GM21447 (cell line): ENCODE measurements around the gene HOXB2.

Source experiments
- ATAC-seq: cut with Tn5 transposase; IDR thresholded peaks from one replicate; pipeline ENCODE4 v1.9.1; 2021; ENCODE audit not compliant: unreplicated experiment

Gene HOXB2

DNA sequence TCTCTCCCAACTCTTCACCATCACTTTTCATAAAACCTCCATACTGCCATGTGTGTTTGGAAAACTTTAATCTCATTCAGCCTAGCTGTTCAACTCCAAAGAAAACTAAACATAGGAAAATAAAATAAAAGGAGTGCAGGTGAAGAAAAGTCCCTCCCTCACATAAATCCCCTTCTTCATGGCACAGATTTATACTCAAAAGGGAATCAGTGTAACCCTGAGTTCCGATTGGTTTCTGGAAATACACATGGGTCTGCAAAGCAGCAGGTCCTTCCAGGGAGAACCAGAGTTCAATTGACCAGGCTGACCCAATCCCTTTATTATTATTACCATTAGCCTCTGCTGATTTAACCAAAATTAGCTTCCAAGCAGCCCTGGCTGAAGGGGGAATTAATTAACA is 8.9 kb upstream of the HOXB2 start:
- no peak for ATAC-seq

- no peak for ATAC-seq
Observed at GRCh38 chr17:48553190-48553547, 8.3 kb upstream of the HOXB2 start.

- ATAC-seq = no peak
Observed at GRCh38 chr17:48552466-48553189, 7.7 kb upstream of the HOXB2 start.

DNA sequence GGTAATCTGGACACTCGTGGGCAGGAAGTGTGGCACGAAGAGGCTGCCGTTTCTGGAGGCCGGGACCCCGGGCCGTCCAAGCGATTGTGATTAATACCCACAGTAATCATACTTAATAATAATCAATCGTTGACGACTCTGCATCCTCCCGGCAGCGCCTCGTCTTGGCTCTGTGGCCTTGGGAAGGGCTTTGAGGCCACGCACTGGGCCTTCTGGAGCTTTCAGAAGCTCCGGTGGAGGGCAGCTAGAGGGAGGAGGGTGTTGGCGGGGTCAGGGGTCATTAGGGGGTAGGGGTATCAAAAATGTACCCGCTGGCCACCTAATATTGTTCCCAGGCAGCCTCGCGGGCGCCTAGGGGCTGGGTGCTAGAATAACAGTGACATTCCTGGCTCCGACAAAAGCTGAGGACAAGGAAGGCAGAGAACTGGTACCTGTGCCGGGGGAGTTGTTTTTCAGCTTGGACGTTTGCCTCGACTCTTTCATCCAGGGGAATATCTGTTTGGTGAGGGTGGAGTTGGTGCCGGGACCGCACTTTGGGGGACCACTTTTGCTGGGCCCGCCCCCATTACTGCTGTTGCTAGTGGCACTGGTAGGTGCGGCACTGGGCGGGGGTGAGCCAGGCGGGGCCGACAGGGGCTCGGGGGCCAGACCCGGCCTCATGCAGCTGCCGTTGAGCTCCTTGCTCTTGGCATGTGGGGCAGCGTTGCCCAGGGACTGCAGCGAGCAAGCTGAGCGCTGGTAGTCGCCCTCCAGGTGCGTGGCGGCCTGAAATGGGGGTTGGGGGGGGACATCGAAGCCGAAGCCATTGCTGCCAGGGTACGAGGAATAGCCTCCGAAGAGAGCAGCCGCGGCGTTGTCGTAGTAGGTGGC is 6.9 kb upstream of the HOXB2 start:
- no peak for ATAC-seq

- no peak for ATAC-seq
Observed at GRCh38 chr17:48551214-48551555, 6.3 kb upstream of the HOXB2 start.

DNA sequence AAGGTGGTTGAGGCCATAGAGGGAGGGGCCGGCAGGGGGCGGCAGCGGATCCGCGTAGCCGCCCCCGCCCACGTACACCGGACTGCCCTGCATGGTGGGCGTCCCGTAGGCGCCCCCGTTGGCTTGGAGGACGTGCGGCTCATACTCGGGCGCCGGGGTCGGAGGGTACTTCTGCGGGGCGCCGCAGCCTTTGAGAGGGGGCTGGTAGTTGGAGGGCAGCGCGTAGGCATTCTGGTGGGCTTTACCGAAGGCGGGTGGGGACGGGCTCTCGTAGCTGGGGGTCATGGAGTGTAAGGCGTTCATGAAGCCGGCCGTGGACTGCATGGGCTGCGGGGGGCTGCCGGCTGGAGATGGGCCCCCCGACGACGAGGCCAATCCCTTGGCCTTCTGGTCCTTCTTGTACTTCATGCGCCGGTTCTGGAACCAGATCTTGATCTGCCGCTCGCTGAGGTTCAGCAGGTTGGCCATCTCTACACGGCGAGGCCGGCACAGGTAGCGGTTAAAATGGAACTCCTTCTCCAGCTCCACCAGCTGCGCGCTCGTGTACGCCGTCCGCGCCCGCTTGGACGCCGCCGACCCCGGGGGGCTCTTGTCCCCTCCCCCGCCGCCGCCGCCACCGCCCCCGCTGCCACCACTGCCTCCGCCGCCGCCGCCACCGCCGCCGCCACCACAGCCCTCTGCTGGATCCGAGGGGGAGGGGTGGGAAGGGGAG is 5.7 kb upstream of the HOXB2 start:
- ATAC-seq = no peak

GRCh38 chr17:48549914-48550501 is 5.1 kb upstream of the HOXB2 start:
- no peak for ATAC-seq

DNA sequence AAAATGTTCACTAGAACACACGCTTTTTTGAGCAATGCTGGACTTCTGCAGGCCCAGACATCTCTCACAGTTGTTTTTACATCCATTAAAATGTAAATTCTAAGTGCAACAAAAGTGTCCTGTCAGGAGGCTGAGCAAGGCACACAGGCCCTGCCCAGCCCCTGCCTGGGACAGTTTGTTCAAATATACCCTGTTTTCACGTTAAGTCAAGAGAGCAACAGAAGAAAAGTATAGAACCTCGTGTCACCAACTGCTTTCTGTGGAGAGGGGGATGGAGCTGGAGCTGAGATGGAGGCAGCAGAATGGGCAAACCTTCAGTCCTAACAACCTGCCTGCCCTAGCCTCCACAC is 4.3 kb upstream of the HOXB2 start:
- no peak for ATAC-seq

GRCh38 chr17:48548523-48549280 is 3.8 kb upstream of the HOXB2 start:
- no peak for ATAC-seq

DNA sequence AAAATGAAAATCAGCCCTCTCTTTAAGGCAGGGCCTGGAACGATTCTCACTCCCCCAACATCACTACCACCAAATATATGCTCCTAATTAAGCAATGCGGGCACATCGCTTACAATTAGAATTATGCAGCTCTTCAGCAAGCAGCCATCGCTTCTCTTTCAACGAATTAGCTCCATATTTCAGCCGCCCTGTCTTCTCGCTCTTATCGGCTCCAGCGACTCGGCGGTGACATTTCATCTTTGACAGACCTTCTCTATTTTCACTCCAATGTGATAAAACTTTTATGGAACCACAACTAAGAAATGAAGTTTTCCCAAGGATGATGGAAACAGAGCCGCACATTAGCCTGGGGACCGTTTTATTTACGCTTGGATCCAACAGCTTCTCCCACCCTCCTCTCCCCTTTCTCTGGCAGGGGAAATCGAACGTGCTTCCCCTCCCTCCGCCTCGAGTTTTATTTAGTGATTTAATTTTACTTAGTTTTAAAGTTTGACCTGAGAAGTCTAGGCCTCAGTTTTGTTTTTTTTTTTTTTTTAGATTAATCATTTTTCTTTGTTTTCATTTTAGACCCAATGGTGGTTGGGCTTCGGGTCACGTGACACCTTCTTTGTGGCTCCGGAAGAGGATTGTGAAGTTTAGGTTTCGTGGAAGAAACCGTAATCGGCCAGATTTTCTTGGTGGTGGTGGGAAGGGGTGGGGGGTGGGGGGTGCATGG is 3.1 kb upstream of the HOXB2 start:
- ATAC-seq = no peak

- ATAC-seq = no peak
Observed at GRCh38 chr17:48546924-48547807, 2.3 kb upstream of the HOXB2 start.

DNA sequence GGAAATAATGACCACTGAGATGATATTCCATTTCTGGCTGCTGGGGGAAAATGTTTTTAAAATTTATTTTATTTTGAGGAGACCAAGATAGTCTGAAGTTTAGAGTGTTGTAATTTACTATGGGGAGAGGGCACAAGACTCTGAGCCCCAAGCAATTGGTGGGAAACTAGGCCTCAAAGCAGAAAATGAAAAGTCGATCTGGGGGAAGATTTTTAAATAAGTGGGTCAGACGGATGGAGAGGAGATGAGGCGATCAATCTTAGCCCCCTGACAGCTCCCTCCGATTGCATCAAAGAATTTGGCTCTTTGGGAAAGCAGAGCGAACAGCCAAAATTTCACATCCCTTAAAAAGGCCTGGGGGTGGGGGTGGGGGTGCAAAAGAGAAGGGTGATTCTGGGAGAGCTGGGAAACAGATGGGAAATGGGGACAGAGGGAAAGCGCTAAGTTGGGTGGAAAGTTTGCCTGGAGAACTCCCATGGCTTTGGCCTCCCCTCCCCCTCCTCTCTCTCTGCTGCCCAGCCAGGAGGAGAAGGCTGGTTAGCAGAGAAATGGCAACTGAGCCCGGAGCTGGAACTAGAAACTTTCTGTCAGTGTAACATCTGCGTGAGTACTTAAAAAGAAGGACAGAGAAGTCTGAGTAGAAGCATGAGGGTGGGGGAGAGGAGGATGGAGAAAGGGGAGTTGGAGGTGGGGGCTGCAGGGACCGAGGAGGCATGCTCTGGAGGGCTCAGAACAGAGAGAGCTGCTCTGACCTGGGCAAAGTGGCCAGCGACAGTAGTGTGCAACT is 1.4 kb upstream of the HOXB2 start:
- ATAC-seq = no peak

DNA sequence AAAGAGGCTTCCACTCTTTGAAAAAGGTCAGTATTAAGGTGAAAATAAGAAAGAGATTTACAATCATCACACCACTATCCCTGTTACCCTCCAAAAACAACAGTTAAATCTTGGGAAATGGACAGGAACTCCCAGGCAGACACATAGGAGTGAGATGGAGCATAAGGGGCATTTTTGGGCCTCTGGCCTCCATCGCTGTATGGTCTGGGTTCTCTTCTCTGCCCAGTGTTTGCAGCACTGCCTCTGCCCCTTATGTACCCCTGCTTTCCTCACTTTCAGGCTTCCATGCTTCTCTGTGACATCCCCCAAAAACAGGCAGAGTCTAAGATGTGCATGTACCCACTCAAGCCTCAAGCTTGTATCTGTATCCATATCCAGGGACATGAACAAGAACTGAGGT is 630 bp upstream of the HOXB2 start:
- ATAC-seq = no peak

DNA sequence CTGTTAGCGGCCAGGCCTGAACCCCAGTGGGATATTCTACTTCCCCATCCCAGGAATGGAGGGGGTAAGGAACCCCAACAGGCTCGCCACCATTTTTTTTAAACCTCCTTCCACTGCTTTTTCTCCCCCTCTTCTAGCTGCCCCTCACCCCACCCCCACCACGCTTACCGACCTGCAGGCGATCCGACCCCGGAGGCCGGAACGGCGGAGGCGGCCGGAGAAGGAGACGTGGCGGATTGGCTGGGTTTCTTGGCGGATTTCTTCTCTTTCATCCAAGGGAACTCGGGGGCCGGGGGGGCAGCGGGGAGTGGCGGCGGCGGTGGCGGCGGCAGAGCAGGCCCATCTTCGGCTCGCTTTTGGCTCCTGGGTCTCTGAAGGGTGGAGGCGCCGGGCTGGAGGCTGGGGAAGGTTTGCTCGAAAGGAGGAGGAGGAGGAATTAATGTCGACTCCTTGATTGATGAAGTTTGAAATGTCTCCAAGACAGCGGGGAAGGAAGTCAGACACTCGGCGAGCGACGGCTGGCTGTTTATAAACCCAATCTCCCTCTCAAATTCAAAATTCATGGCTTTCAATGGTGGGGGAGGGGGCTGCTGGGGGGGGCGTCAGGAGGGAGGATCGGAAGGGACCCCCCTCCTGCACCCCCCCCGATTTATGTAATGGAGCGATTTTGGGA is 424 bp downstream of the HOXB2 start:
- ATAC-seq = no peak

DNA sequence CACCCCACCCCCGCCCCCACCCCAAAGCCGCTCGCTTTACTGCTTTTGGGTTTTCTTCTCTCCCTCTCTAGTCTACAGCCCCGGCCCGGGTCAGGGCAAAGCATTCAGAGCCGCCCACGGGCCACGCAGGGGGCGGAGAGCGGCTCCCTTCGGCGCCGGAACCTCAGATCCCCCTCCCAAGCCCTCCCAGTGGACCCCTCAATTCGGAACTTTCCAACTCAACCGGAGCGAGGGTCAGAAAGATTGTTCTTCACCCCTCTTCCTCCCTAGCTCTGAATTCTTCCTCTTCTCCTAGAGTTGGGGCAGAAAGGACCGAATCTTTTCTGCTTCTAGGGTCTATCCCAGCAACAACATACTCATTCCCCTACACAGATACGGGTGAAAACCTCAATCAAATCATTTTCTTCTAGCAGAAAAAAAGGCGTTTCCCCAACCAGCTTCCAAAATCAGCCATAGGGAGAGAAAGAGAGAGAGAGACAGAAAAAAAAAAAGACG is 1.0 kb downstream of the HOXB2 start:
- ATAC-seq = no peak

GRCh38 chr17:48543107-48543853 is 1.6 kb downstream of the HOXB2 start:
- ATAC-seq = peak; percentile 40

GRCh38 chr17:48542698-48543106 is 2.2 kb downstream of the HOXB2 start:
- ATAC-seq = no peak
